Activated CD4-positive, CD25-positive, alpha-beta regulatory T cell treated with anti-CD3 and anti-CD28 coated beads, Interleukin-2, amount 50 U/mL, for 24 hours (primary cell): ENCODE results near the gene PBX4.

Source experiments
- ATAC-seq, 2 donors: fragments of 150-1000 bp; cut with Tn5 transposase; one replicate each; pipeline ENCODE4 v1.10.0; 2021; ENCODE audit warnings: mild to moderate bottlenecking in 1 of 2, moderate library complexity in 1 of 2

The PBX4 gene

GRCh38 chr19:19587771-19588170 lies 30.7 kb downstream of the PBX4 start:
- no peak for ATAC-seq

GRCh38 chr19:19584356-19584755 lies 34.1 kb downstream of the PBX4 start:
- ATAC-seq, result no peak

- ATAC-seq, result no peak
Observed at GRCh38 chr19:19582471-19582870, 36.0 kb downstream of the PBX4 start.

GRCh38 chr19:19581391-19581790 lies 37.1 kb downstream of the PBX4 start:
- ATAC-seq, result no peak

- ATAC-seq, result no peak
Observed at GRCh38 chr19:19580418-19580817, 38.1 kb downstream of the PBX4 start.

GRCh38 chr19:19579533-19580361 lies 38.7 kb downstream of the PBX4 start:
- ATAC-seq, result peak in 1 of 2 donors; percentile 46

GRCh38 chr19:19578252-19578651 lies 40.2 kb downstream of the PBX4 start:
- ATAC-seq, result no peak

GRCh38 chr19:19575411-19575810 lies 43.1 kb downstream of the PBX4 start:
- no peak for ATAC-seq

- no peak for ATAC-seq
Observed at GRCh38 chr19:19571071-19571786, 47.3 kb downstream of the PBX4 start.

- no peak for ATAC-seq
Observed at GRCh38 chr19:19570571-19570970, 47.9 kb downstream of the PBX4 start.

- ATAC-seq, result no peak
Observed at GRCh38 chr19:19568802-19569756, 49.4 kb downstream of the PBX4 start.

- ATAC-seq, result no peak
Observed at GRCh38 chr19:19567391-19567790, 51.1 kb downstream of the PBX4 start.

GRCh38 chr19:19566306-19566705 lies 52.2 kb downstream of the PBX4 start:
- ATAC-seq, result no peak

- peak; percentile 4 to 22 for ATAC-seq
Observed at GRCh38 chr19:19563348-19563848, 55.1 kb downstream of the PBX4 start.

GRCh38 chr19:19562665-19563347 lies 55.7 kb downstream of the PBX4 start:
- peak; percentile 60 to 62 for ATAC-seq

- no peak for ATAC-seq
Observed at GRCh38 chr19:19561946-19562664, 56.4 kb downstream of the PBX4 start.

- no peak for ATAC-seq
Observed at GRCh38 chr19:19559931-19560330, 58.6 kb downstream of the PBX4 start.

- no peak for ATAC-seq
Observed at GRCh38 chr19:19558636-19559035, 59.9 kb downstream of the PBX4 start.

GRCh38 chr19:19558055-19558454 lies 60.4 kb downstream of the PBX4 start:
- ATAC-seq, result no peak

- peak; percentile 49 to 61 for ATAC-seq
Observed at GRCh38 chr19:19554074-19555023, 64.1 kb downstream of the PBX4 start.
